K562 (cell line): ENCODE results near the gene ANXA8.
"Not testable (repeated sequence)": the region's sequence is repeated elsewhere in the genome, so short reads cannot be mapped to it uniquely, and the experiment has no call there.

Experiments
- BHLHE40 ChIP-seq: IDR thresholded peaks from 2 replicates; pipeline ENCODE4 v1.6.1; 2011; ENCODE audit warnings: low read length, improper control_type of control experiment
- CBX2 ChIP-seq: fragments of 200-600 bp; sonication (generic); IDR thresholded peaks from one replicate; pipeline ENCODE4 v1.6.1; 2012; ENCODE audit warnings: mild to moderate bottlenecking, low read length, inconsistent platforms; ENCODE audit not compliant: insufficient read depth, poor library complexity, severe bottlenecking
- HMG20B ChIP-seq: fragments of 250-450 bp; sonication (Bioruptor Pico); IDR thresholded peaks from 2 replicates; pipeline ENCODE4 v1.5.0; 2021; ENCODE audit warnings: mild to moderate bottlenecking
- NFATC3 ChIP-seq: fragments of 450-650 bp; IDR thresholded peaks from 2 replicates; pipeline ENCODE4 v1.6.1; 2017; ENCODE audit warnings: mild to moderate bottlenecking
- NRF1 ChIP-seq, 2 experiments: fragments of 450-650 bp; IDR thresholded peaks in 1 of 2; conservative IDR thresholded peaks in 1 of 2; 2 replicates each; pipeline ENCODE4 v1.6.1; 2014; ENCODE audit warnings: mild to moderate bottlenecking in 2 of 2
- POLR2AphosphoS5 ChIP-seq: IDR thresholded peaks from 2 replicates; pipeline ENCODE4 v1.6.1; 2011; ENCODE audit warnings: mild to moderate bottlenecking, low read depth, low read length, moderate library complexity; ENCODE audit not compliant: control insufficient read depth, insufficient read depth
- SIN3A ChIP-seq, 2 experiments: fragments of 150-350 bp in 1 of 2; IDR thresholded peaks; 2 replicates each; pipeline ENCODE4 v1.6.1; 2011 to 2016; ENCODE audit warnings: borderline replicate concordance in 2 of 2, low read depth in 2 of 2, low read length in 2 of 2, mild to moderate bottlenecking in 2 of 2, moderate library complexity in 2 of 2; ENCODE audit not compliant: control insufficient read depth in 1 of 2
- ZFP1 ChIP-seq: fragments of 450-650 bp; formaldehyde crosslinking; IDR thresholded peaks from 2 replicates; pipeline ENCODE4 v1.4.0; 2020; ENCODE audit warnings: mild to moderate bottlenecking, mixed read lengths
- ZNF282 ChIP-seq: sonication (generic); formaldehyde crosslinking; IDR thresholded peaks from 2 replicates; pipeline ENCODE4 v1.8.1; 2023; ENCODE audit warnings: missing genetic modification reagents
- ZNF347 ChIP-seq: fragments of 450-650 bp; formaldehyde crosslinking; IDR thresholded peaks from 2 replicates; pipeline ENCODE4 v1.4.0; 2020; ENCODE audit warnings: low read depth, mild to moderate bottlenecking, moderate library complexity
- ZZZ3 ChIP-seq: fragments of 450-650 bp; IDR thresholded peaks from 2 replicates; pipeline ENCODE4 v1.6.1; 2016; ENCODE audit warnings: antibody characterized with exemption, mild to moderate bottlenecking, moderate library complexity
- TF ChIP-seq, protein P1 (sequence below), 3 experiments: IDR thresholded peaks in 2 of 3; conservative IDR thresholded peaks in 1 of 3; 2 replicates each; pipeline ENCODE4 v1.5.1; 2011 to 2012; ENCODE audit warnings: low read length in 3 of 3, mild to moderate bottlenecking in 3 of 3, control low read depth in 2 of 3, improper control_type of control experiment in 1 of 3, inconsistent platforms in 1 of 3, low read depth in 1 of 3, mixed read lengths in 1 of 3, moderate library complexity in 1 of 3; ENCODE audit not compliant: insufficient read depth in 2 of 3
- TF ChIP-seq, protein P2 (sequence below): fragments of 450-650 bp; IDR thresholded peaks from 2 replicates; pipeline ENCODE4 v1.6.1; 2017; ENCODE audit warnings: mild to moderate bottlenecking, moderate library complexity
- TF ChIP-seq, protein P3 (sequence below), 2 experiments: fragments of 450-650 bp; formaldehyde crosslinking in 1 of 2; IDR thresholded peaks; 2 replicates each; pipeline versions ENCODE4 v1.4.0 to v1.6.1; 2014 to 2020; ENCODE audit warnings: mild to moderate bottlenecking in 2 of 2, borderline replicate concordance in 1 of 2, low read depth in 1 of 2

DNA sequence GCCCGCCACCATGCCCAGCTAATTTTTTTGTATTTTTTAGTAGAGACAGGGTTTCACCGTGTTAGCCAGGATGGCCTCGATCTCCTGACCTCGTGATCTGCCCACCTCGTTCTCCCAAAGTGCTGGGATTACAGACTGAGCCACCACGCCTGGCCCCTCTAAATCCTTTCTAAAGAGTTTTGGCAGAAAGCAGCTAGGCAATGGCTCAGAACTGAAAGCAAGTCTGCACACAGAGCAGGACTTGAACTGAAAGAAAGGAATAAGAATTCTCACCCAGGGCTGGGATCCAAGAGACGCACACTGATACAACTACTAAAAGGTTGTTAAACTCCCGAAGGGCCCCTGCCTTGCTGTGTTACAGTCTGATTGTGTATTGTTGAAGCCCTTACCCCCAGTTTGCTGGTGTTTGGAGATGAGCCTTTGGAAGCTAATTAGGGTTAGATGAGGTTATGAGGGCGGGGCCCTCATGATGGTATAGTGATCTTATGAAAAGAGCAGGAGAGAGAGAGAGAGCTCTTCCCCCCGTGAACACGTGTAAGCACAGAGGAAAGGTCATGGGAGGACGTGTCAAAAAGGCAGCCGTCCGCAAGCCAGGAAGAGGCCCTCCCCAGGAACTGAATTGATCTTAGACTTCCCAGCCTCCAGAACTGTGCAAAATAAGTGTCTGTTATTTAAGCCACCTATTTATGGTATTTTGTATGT is 18.5 kb downstream of the ANXA8 start:
- not testable (repeated sequence) for TF ChIP-seq ZZZ3; ZNF282 (CRISPR knock-in tag); CBX2; HMG20B (CRISPR knock-in tag); SIN3A (IDR thresholded peaks at IDR 0.05; ENCODE audit: borderline replicate concordance in 2 of 2, control insufficient read depth in 1 of 2, low read depth in 2 of 2, low read length in 2 of 2); ZFP1 (CRISPR knock-in tag); BHLHE40; ZNF347 (CRISPR knock-in tag); NFATC3; POLR2AphosphoS5; NRF1 (conservative IDR thresholded peaks at IDR 0.05 in 1 of 2, IDR thresholded peaks at IDR 0.05 in 1 of 2)
- TF ChIP-seq, protein P1, sequence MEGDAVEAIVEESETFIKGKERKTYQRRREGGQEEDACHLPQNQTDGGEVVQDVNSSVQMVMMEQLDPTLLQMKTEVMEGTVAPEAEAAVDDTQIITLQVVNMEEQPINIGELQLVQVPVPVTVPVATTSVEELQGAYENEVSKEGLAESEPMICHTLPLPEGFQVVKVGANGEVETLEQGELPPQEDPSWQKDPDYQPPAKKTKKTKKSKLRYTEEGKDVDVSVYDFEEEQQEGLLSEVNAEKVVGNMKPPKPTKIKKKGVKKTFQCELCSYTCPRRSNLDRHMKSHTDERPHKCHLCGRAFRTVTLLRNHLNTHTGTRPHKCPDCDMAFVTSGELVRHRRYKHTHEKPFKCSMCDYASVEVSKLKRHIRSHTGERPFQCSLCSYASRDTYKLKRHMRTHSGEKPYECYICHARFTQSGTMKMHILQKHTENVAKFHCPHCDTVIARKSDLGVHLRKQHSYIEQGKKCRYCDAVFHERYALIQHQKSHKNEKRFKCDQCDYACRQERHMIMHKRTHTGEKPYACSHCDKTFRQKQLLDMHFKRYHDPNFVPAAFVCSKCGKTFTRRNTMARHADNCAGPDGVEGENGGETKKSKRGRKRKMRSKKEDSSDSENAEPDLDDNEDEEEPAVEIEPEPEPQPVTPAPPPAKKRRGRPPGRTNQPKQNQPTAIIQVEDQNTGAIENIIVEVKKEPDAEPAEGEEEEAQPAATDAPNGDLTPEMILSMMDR (IDR thresholded peaks at IDR 0.05 in 2 of 3, conservative IDR thresholded peaks at IDR 0.05 in 1 of 3; ENCODE audit: insufficient read depth in 2 of 3, low read depth in 1 of 3, low read length in 3 of 3) = not testable (repeated sequence)
- TF ChIP-seq, protein P2, sequence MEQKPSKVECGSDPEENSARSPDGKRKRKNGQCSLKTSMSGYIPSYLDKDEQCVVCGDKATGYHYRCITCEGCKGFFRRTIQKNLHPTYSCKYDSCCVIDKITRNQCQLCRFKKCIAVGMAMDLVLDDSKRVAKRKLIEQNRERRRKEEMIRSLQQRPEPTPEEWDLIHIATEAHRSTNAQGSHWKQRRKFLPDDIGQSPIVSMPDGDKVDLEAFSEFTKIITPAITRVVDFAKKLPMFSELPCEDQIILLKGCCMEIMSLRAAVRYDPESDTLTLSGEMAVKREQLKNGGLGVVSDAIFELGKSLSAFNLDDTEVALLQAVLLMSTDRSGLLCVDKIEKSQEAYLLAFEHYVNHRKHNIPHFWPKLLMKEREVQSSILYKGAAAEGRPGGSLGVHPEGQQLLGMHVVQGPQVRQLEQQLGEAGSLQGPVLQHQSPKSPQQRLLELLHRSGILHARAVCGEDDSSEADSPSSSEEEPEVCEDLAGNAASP = peak; percentile 21; the same call in 1 of the 2 replicates
- TF ChIP-seq, protein P3, sequence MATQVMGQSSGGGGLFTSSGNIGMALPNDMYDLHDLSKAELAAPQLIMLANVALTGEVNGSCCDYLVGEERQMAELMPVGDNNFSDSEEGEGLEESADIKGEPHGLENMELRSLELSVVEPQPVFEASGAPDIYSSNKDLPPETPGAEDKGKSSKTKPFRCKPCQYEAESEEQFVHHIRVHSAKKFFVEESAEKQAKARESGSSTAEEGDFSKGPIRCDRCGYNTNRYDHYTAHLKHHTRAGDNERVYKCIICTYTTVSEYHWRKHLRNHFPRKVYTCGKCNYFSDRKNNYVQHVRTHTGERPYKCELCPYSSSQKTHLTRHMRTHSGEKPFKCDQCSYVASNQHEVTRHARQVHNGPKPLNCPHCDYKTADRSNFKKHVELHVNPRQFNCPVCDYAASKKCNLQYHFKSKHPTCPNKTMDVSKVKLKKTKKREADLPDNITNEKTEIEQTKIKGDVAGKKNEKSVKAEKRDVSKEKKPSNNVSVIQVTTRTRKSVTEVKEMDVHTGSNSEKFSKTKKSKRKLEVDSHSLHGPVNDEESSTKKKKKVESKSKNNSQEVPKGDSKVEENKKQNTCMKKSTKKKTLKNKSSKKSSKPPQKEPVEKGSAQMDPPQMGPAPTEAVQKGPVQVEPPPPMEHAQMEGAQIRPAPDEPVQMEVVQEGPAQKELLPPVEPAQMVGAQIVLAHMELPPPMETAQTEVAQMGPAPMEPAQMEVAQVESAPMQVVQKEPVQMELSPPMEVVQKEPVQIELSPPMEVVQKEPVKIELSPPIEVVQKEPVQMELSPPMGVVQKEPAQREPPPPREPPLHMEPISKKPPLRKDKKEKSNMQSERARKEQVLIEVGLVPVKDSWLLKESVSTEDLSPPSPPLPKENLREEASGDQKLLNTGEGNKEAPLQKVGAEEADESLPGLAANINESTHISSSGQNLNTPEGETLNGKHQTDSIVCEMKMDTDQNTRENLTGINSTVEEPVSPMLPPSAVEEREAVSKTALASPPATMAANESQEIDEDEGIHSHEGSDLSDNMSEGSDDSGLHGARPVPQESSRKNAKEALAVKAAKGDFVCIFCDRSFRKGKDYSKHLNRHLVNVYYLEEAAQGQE (IDR thresholded peaks at IDR 0.05; ENCODE audit: borderline replicate concordance) = not testable (repeated sequence)
- TF ChIP-seq, protein P3 (CRISPR knock-in tag; IDR thresholded peaks at IDR 0.05; ENCODE audit: low read depth) = not testable (repeated sequence)
